ENCODE data around the gene GNLY.

GNLY gene

GRCh38 chr2:85730686-85731230 is 36.6 kb downstream of the GNLY start:
- DNase-seq, result no peak

- no peak for DNase-seq
These were observed 37.4 kb downstream of the GNLY start for GRCh38 chr2:85731606-85732005.

- DNase-seq, result no peak
These were observed 38.4 kb downstream of the GNLY start for GRCh38 chr2:85732467-85733120.

- DNase-seq, result no peak
These were observed 39.2 kb downstream of the GNLY start for GRCh38 chr2:85733121-85733960.

GRCh38 chr2:85734015-85734414 is 39.9 kb downstream of the GNLY start:
- no peak for DNase-seq

- no peak for DNase-seq
These were observed 40.9 kb downstream of the GNLY start for GRCh38 chr2:85734942-85735608.

GRCh38 chr2:85735691-85736090 is 41.5 kb downstream of the GNLY start:
- no peak for DNase-seq

GRCh38 chr2:85736456-85737355 is 42.5 kb downstream of the GNLY start:
- DNase-seq, result no peak

GRCh38 chr2:85737481-85737880 is 43.3 kb downstream of the GNLY start:
- DNase-seq, result no peak

- DNase-seq, result no peak
These were observed 43.8 kb downstream of the GNLY start for GRCh38 chr2:85737961-85738360.

GRCh38 chr2:85740193-85740592 is 46.0 kb downstream of the GNLY start:
- DNase-seq, result no peak

GRCh38 chr2:85741211-85741832 is 47.2 kb downstream of the GNLY start:
- no peak for DNase-seq

GRCh38 chr2:85741833-85742455 is 47.8 kb downstream of the GNLY start:
- DNase-seq, result no peak

- DNase-seq, result no peak
These were observed 49.3 kb downstream of the GNLY start for GRCh38 chr2:85743304-85743978.

GRCh38 chr2:85744055-85744454 is 49.9 kb downstream of the GNLY start:
- DNase-seq, result no peak

- DNase-seq, result no peak
These were observed 50.8 kb downstream of the GNLY start for GRCh38 chr2:85744741-85745601.

- DNase-seq, result no peak
These were observed 51.5 kb downstream of the GNLY start for GRCh38 chr2:85745619-85746018.

GRCh38 chr2:85746321-85747004 is 52.3 kb downstream of the GNLY start:
- no peak for DNase-seq

GRCh38 chr2:85747441-85747840 is 53.3 kb downstream of the GNLY start:
- DNase-seq, result no peak
